SK-N-SH treated with all-trans-retinoic acid at 6 μM for 48 hours (cell line): Measurements from ENCODE around the gene NCAM2.

Source experiments
- ATAC-seq: fragments of 200-7000 bp; cut with Tn5 transposase; 3 replicates; pipeline ENCODE4 v1.9.1; 2020; ENCODE audit warnings: mild to moderate bottlenecking, moderate library complexity
- ARNTL ChIP-seq: fragments of 450-650 bp; formaldehyde crosslinking; IDR thresholded peaks from 2 replicates; pipeline ENCODE4 v1.5.0; 2020; ENCODE audit warnings: low read depth, mild to moderate bottlenecking, moderate library complexity, borderline replicate concordance
- BACH2 ChIP-seq: fragments of 250-450 bp; sonication (Bioruptor Pico); IDR thresholded peaks from 2 replicates; pipeline ENCODE4 v1.9.0; 2021; ENCODE audit warnings: mild to moderate bottlenecking, borderline replicate concordance
- CREB5 ChIP-seq: fragments of 250-450 bp; sonication (Bioruptor Pico); IDR thresholded peaks from 2 replicates; pipeline ENCODE4 v1.5.1; 2020; ENCODE audit warnings: low read depth, mild to moderate bottlenecking, moderate library complexity
- CSDC2 ChIP-seq: fragments of 250-450 bp; sonication (Bioruptor Pico); IDR thresholded peaks from 2 replicates; pipeline ENCODE4 v1.5.0; 2020; ENCODE audit warnings: mild to moderate bottlenecking, moderate library complexity
- CSRNP3 ChIP-seq: fragments of 250-450 bp; sonication (Bioruptor Pico); IDR thresholded peaks from 2 replicates; pipeline ENCODE4 v1.5.1; 2021; ENCODE audit warnings: mild to moderate bottlenecking, moderate library complexity
- ESRRG ChIP-seq: fragments of 250-450 bp; sonication (Bioruptor Pico); IDR thresholded peaks from 2 replicates; pipeline ENCODE4 v1.6.1; 2021; ENCODE audit warnings: mild to moderate bottlenecking
- GLIS3 ChIP-seq: fragments of 250-450 bp; sonication (Bioruptor Pico); IDR thresholded peaks from 2 replicates; pipeline ENCODE4 v1.5.0; 2020; ENCODE audit warnings: mild to moderate bottlenecking, moderate library complexity
- ISL1 ChIP-seq: fragments of 250-450 bp; sonication (Bioruptor Pico); IDR thresholded peaks from 2 replicates; pipeline ENCODE4 v2.1.2; 2022; ENCODE audit warnings: mild to moderate bottlenecking, moderate library complexity
- OSR1 ChIP-seq: fragments of 250-450 bp; sonication (Bioruptor Pico); IDR thresholded peaks from 2 replicates; pipeline ENCODE4 v1.8.0; 2022; ENCODE audit warnings: moderate library complexity, mild to moderate bottlenecking, inconsistent platforms
- PATZ1 ChIP-seq: fragments of 250-450 bp; sonication (Bioruptor Pico); IDR thresholded peaks from 2 replicates; pipeline ENCODE4 v1.8.0; 2020; ENCODE audit warnings: mild to moderate bottlenecking, moderate library complexity, borderline replicate concordance
- POU6F1 ChIP-seq: fragments of 250-450 bp; sonication (Bioruptor Pico); IDR thresholded peaks from 2 replicates; pipeline ENCODE4 v1.8.0; 2021; ENCODE audit warnings: low read depth, mild to moderate bottlenecking, moderate library complexity, borderline replicate concordance
- PPARA ChIP-seq: fragments of 250-450 bp; sonication (Bioruptor Pico); IDR thresholded peaks from 2 replicates; pipeline ENCODE4 v1.5.0; 2020; ENCODE audit warnings: mild to moderate bottlenecking, borderline replicate concordance
- RARB ChIP-seq: fragments of 250-450 bp; sonication (Bioruptor Pico); IDR thresholded peaks from 2 replicates; pipeline ENCODE4 v1.8.0; 2021; ENCODE audit warnings: mild to moderate bottlenecking, moderate library complexity
- SNAI2 ChIP-seq: fragments of 250-450 bp; sonication (Bioruptor Pico); IDR thresholded peaks from 2 replicates; pipeline ENCODE4 v1.5.0; 2020; ENCODE audit warnings: mild to moderate bottlenecking, moderate library complexity
- TCF4 ChIP-seq: fragments of 250-450 bp; sonication (Bioruptor Pico); IDR thresholded peaks from 2 replicates; pipeline ENCODE4 v1.8.0; 2021; ENCODE audit warnings: mild to moderate bottlenecking, moderate library complexity, borderline replicate concordance
- TSHZ2 ChIP-seq: fragments of 250-450 bp; sonication (Bioruptor Pico); IDR thresholded peaks from 2 replicates; pipeline ENCODE4 v1.5.0; 2020; ENCODE audit warnings: mild to moderate bottlenecking, moderate library complexity
- ZC3H10 ChIP-seq: fragments of 250-450 bp; sonication (Bioruptor Pico); IDR thresholded peaks from 2 replicates; pipeline ENCODE4 v1.5.1; 2021; ENCODE audit warnings: mild to moderate bottlenecking, moderate library complexity
- ZFP30 ChIP-seq: fragments of 450-650 bp; formaldehyde crosslinking; IDR thresholded peaks from 2 replicates; pipeline ENCODE4 v1.5.0; 2022; ENCODE audit warnings: mild to moderate bottlenecking, moderate library complexity
- ZNF565 ChIP-seq: fragments of 450-650 bp; formaldehyde crosslinking; conservative IDR thresholded peaks from 2 replicates; pipeline ENCODE4 v1.5.0; 2020; ENCODE audit warnings: low read depth, mild to moderate bottlenecking, moderate library complexity
- ZNF70 ChIP-seq: fragments of 450-650 bp; formaldehyde crosslinking; IDR thresholded peaks from 2 replicates; pipeline ENCODE4 v1.5.0; 2020; ENCODE audit warnings: mild to moderate bottlenecking, moderate library complexity
- ZNF8 ChIP-seq: fragments of 450-650 bp; formaldehyde crosslinking; IDR thresholded peaks from 2 replicates; pipeline ENCODE4 v1.5.0; 2020; ENCODE audit warnings: mild to moderate bottlenecking, moderate library complexity

NCAM2 gene

GRCh38 chr21:21052672-21053071 is 54.5 kb downstream of the NCAM2 start:
- no peak for TF ChIP-seq ISL1 (CRISPR knock-in tag)
- no peak for TF ChIP-seq ZNF8 (CRISPR knock-in tag)
- TF ChIP-seq PPARA: no peak
- no peak for TF ChIP-seq GLIS3 (CRISPR knock-in tag)
- TF ChIP-seq TSHZ2: no peak
- TF ChIP-seq ZNF565: no peak
- no peak for TF ChIP-seq ZNF70 (CRISPR knock-in tag)
- TF ChIP-seq OSR1 (CRISPR knock-in tag): no peak
- no peak for TF ChIP-seq ESRRG
- TF ChIP-seq TCF4 (CRISPR knock-in tag): no peak
- no peak for TF ChIP-seq RARB (CRISPR knock-in tag)
- TF ChIP-seq ZC3H10 (CRISPR knock-in tag): no peak
- no peak for TF ChIP-seq CSRNP3
- no peak for TF ChIP-seq CREB5 (CRISPR knock-in tag)
- no peak for TF ChIP-seq SNAI2
- no peak for TF ChIP-seq PATZ1 (CRISPR knock-in tag)
- TF ChIP-seq, all 23 proteins: peak for 0

GRCh38 chr21:21057349-21058062 is 59.3 kb downstream of the NCAM2 start:
- TF ChIP-seq POU6F1 (CRISPR knock-in tag): no peak
- no peak for TF ChIP-seq CSRNP3
- no peak for TF ChIP-seq ZFP30 (CRISPR knock-in tag)
- no peak for TF ChIP-seq BACH2 (CRISPR knock-in tag)
- no peak for TF ChIP-seq ZC3H10 (CRISPR knock-in tag)
- no peak for TF ChIP-seq ZNF70 (CRISPR knock-in tag)
- TF ChIP-seq TSHZ2: no peak
- no peak for TF ChIP-seq OSR1 (CRISPR knock-in tag)
- TF ChIP-seq ARNTL: no peak
- TF ChIP-seq RARB (CRISPR knock-in tag): no peak
- no peak for TF ChIP-seq ESRRG
- TF ChIP-seq ZNF565: no peak
- TF ChIP-seq CSDC2 (CRISPR knock-in tag): no peak
- TF ChIP-seq ZNF8 (CRISPR knock-in tag): no peak
- ATAC-seq: no peak

More at GRCh38 chr21:21052672-21053071, 54.5 kb downstream of the NCAM2 start:
- ATAC-seq: no peak
